IPS-NIHi7 (cell line): ENCODE data around the gene MMP14.
A peak's percentile ranks its signal among the peaks of the same experiment; 100 is the strongest.
"Not testable (repeated sequence)": the region's sequence is repeated elsewhere in the genome, so short reads cannot be mapped to it uniquely, and the experiment has no call there.

Experiments
- DNase-seq: peaks from one replicate; pipeline ENCODE4 v3.0.0; 2012; ENCODE audit warnings: mixed read lengths; ENCODE audit errors: extremely low spot score

MMP14 gene

GRCh38 chr14:22814373-22814772 is 22.0 kb upstream of the MMP14 start:
- DNase-seq = no peak

GRCh38 chr14:22814941-22815713 is 21.3 kb upstream of the MMP14 start, which contains the start of gene SLC7A7:
Gene SLC7A7, minus strand, starts transcription at chr14:22815435. Its CDS starts 2,037 bp downstream, at chr14:22813398.
- peak; percentile 48 for DNase-seq

GRCh38 chr14:22819151-22819988 is 17.0 kb upstream of the MMP14 start:
- DNase-seq = peak; percentile 58

GRCh38 chr14:22820731-22821130 is 15.7 kb upstream of the MMP14 start:
- peak; percentile 5 for DNase-seq

GRCh38 chr14:22821193-22822015 is 15.0 kb upstream of the MMP14 start:
- DNase-seq = peak; percentile 10

GRCh38 chr14:22822016-22822570 is 14.3 kb upstream of the MMP14 start:
- peak; percentile 79 for DNase-seq

GRCh38 chr14:22822571-22823098 is 13.8 kb upstream of the MMP14 start:
- DNase-seq = peak; percentile 92

GRCh38 chr14:22824711-22825359 is 11.6 kb upstream of the MMP14 start:
- DNase-seq = peak; percentile 4

- DNase-seq = not testable (repeated sequence)
Observed at GRCh38 chr14:22829076-22829660, 7.2 kb upstream of the MMP14 start.

GRCh38 chr14:22829661-22830442 is 6.5 kb upstream of the MMP14 start, which contains the start of gene MRPL52:
Gene MRPL52, plus strand, starts transcription at chr14:22829887. Its CDS starts 26 bp downstream, at chr14:22829913.
- peak; percentile 79 for DNase-seq

- DNase-seq = peak; percentile 4
Observed at GRCh38 chr14:22830443-22831010, 5.9 kb upstream of the MMP14 start.

- DNase-seq = no peak
Observed at GRCh38 chr14:22835505-22835904, 880 bp upstream of the MMP14 start.

GRCh38 chr14:22837114-22837749 is 847 bp downstream of the MMP14 start:
- no peak for DNase-seq

- peak; percentile 35 for DNase-seq
Observed at GRCh38 chr14:22837750-22838538, 1.6 kb downstream of the MMP14 start.

- DNase-seq = no peak
Observed at GRCh38 chr14:22838631-22839041, 2.3 kb downstream of the MMP14 start.

GRCh38 chr14:22839159-22839779 is 2.9 kb downstream of the MMP14 start:
- DNase-seq = no peak

GRCh38 chr14:22841311-22841710 is 4.9 kb downstream of the MMP14 start:
- DNase-seq = no peak
